ENCODE measurements around the gene HBS1L.

The HBS1L gene

DNA sequence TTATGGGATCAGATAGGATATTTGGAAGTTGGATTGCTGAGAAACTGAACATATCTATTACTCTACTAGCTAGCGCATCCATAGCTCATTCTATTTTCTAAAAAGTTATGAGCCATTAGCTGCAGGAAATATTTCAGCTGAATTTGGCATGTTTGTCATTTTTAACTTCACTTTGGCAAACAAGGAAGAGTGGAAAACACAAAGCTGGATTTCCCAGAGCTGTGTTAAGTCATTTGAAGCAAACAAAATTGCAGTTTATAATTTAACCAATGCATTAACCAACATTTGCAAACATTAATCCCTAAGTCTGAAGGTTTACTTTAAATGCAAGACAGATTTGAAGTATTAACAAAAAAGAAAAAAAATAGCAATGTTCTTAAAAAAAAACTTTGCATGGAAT lies 105.9 kb downstream of the HBS1L start:
- no peak for DNase-seq (ENCODE audit: low spot score)

GRCh38 chr6:134948142-134948541 lies 106.5 kb downstream of the HBS1L start:
- no peak for DNase-seq (ENCODE audit: low spot score)

DNA sequence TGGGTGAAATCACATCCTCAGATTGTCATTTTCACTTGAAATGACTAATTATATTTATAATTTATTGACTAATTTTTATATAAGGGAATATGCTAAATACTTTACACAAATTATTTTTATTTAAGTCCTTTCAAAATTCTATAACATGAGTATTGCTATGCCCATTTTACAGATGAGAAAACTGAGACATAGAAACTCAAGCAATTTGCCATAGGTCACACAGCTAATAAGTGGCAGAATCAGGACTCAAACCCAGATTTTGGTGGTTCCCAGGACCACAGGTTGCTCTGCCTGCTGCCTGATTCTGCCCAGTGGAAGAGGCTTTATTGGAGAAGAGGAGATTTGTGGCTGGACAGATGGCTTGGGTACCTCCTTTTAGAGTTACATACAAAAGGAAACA lies 109.6 kb downstream of the HBS1L start:
- DNase-seq (ENCODE audit: low spot score) = no peak

DNA sequence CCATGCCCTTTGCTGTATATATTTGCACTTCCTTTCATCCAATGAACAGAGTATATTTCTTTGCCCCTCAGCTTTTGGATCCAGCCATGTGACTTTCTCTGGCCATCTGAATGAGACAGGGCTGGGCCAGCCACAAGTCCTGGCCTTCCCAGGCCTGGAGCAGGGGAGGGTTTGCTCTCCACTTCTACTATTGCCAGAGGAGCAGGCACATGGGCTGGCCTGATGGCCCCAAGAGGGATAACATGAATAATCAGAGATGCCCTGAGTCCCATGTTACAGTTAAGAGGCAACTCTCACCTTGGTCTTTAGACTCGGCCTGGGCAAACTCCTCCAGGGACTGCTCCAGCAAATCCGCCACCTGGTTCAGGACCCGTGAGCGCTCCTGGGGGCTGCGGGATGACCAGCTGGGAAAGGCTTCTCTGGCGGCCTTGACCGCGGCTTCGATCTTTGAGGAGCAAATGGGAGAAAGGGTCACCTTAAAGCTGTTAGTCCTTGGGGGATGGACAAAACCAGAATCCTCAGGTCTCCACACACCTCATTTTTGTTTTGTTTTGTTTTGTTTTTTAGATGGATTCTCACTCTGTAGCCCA lies 111.0 kb downstream of the HBS1L start:
- no peak for DNase-seq (ENCODE audit: low spot score)

GRCh38 chr6:134938896-134939295 lies 115.7 kb downstream of the HBS1L start:
- no peak for DNase-seq (ENCODE audit: low spot score)

- no peak for DNase-seq (ENCODE audit: low spot score)
These were observed 117.2 kb downstream of the HBS1L start for GRCh38 chr6:134937426-134937825.

GRCh38 chr6:134936931-134937330 lies 117.7 kb downstream of the HBS1L start:
- no peak for DNase-seq (ENCODE audit: low spot score)

DNA sequence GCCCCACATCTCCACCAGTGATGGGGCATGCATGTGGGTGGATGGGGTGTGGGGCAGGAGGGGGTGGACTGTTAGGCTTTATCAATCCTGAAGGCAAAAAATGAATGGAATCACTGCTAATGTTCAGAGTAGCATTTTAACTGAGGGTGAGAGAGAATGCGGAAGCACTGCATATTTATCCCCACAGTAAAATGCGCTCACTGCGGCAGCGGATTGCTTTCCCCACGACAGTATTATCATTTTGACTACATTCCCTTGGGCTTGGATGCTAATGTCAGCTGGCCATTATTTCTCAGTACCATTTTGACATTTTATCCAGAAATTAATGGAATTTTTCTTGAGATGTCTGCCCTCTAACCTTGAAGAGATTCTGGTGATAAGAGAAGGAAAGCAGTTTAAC lies 118.1 kb downstream of the HBS1L start:
- DNase-seq (ENCODE audit: low spot score) = no peak

DNA sequence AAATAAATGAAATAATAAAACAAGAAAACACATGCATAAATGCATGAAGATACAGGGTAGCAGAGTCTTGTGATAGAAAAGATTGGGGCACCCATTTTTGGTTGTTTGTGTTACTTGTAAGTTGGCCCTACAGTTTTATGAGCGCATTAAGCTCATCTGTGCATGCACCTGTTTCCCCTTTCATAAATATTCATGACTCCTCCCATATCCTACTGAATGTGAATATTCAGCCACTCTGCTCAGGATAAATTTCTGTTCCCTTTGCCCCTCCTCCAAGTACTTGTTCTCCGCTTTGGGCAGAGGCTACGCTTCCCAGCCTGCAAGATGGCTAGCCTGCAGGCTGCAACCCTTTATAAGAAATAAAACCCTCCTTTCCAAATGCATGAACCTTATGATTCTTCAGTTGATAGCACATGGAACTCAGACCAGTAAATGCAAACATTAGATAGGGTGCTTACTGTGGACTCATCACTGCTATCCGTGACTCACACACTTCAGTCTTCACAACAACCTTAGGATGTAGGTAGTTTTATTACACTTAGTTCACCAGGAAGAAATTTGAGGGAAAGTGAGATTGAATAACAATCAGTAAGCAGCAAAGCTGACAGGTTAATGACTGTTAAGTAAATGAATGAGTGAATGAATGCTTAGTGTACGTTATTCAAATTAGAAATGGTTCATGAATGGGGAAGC lies 119.7 kb downstream of the HBS1L start:
- no peak for DNase-seq (ENCODE audit: low spot score)

- DNase-seq (ENCODE audit: low spot score) = no peak
These were observed 121.8 kb downstream of the HBS1L start for GRCh38 chr6:134932535-134933470.

- DNase-seq (ENCODE audit: low spot score) = no peak
These were observed 122.5 kb downstream of the HBS1L start for GRCh38 chr6:134932098-134932497.

DNA sequence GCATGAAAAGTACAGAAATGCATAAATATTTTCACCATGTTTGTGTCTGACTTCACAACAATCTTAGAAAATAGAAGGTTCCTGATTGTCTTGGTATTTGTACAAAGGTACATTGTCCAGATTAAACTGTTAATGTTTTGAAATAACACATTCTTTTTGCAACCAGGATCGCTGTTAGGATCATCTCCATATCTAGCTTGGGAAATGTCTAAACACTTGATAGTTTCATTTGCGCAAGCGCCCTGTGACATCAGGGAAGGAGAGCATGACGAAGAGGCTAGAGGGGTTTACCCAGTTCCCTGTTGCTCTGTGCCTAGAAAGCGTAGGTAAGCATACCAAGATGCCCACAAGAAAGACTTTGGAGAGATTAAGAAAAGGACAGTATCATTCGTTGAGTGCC lies 124.2 kb downstream of the HBS1L start:
- DNase-seq (ENCODE audit: low spot score) = no peak

- no peak for DNase-seq (ENCODE audit: low spot score)
These were observed 126.3 kb downstream of the HBS1L start for GRCh38 chr6:134928151-134928900.

- DNase-seq (ENCODE audit: low spot score) = no peak
These were observed 128.8 kb downstream of the HBS1L start for GRCh38 chr6:134925800-134926199.

DNA sequence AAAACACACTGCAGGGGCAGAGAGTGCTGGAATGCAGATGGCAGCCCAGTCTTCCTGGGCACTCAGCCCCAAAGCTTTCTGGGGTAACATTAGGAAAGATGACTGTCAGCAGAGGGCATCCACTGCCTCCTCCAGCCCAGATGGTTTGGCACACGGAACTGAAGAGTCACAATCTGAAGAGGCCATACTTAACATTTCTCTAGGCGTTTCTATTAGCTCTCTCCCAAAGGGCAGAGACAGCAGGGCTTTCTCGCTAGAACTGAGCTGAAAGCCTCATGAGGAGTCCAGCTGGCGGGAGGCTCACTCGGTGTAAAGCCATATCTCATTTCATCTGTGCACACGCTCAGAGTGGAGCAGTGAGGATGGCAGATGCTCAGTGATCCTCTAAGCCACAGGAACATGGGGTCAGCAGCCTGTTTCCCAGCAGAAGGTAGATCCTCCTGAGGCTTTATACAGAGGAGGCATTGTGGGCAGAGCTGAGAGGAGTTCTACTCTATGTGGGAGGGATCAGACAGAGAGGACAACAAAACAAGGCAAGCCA lies 132.8 kb downstream of the HBS1L start:
- no peak for DNase-seq (ENCODE audit: low spot score)

GRCh38 chr6:134921276-134921675 lies 133.3 kb downstream of the HBS1L start:
- DNase-seq (ENCODE audit: low spot score) = no peak

GRCh38 chr6:134920422-134920821 lies 134.2 kb downstream of the HBS1L start:
- DNase-seq (ENCODE audit: low spot score) = no peak

GRCh38 chr6:134918418-134918961 lies 136.1 kb downstream of the HBS1L start:
- DNase-seq (ENCODE audit: low spot score) = no peak

DNA sequence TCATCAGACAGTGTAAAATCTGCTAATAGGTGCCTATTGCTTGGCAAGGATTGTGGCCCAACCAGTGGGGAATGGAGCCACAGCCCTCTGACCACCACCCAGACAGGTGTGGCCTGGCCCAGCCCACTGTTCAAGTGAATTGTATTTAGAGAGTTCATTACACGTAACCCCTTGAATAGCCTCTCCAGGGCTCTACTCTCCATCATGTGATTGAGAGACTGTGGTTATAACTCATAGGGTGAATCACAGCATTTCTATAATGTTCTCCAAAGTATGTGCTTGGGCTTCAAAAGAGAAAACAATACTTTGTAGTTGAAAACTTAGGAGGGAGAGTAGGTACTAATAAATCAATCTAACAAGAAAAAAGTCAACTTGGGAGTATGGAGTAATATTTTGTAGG lies 143.1 kb downstream of the HBS1L start:
- DNase-seq (ENCODE audit: low spot score) = no peak

GRCh38 chr6:134910593-134910935 lies 144.1 kb downstream of the HBS1L start:
- no peak for DNase-seq (ENCODE audit: low spot score)
